GM12878 (cell line): ENCODE results near the gene SERPING1. TPM values are rescaled to one million over a fixed set of nuclear protein-coding genes. Genes with fewer than 3 reads are reported as not detected.

ENCODE experiments used
- ATAC-seq: fragments of 200-7000 bp; cut with Tn5 transposase; 3 replicates; pipeline ENCODE4 v1.9.1; 2020; ENCODE audit warnings: mild to moderate bottlenecking, moderate library complexity
- BruUV-seq: library from RNA; stranded (reverse); fragments of 400-500 nt; replicated peaks from 2 replicates; lab custom pipeline; 2021; lab: Mats Ljungman, UMichigan
- CTCF ChIA-PET: fragments of 300-600 bp; sonication (Branson Sonifier 250); formaldehyde crosslinking; extraction: SDS; loops from one replicate; lab custom pipeline; 2021; ENCODE audit warnings: inconsistent platforms; lab: Yijun Ruan, JAX
- POLR2A ChIA-PET: fragments of 350-600 bp; formaldehyde crosslinking; extraction: SDS; loops from one replicate; lab custom pipeline; 2021; ENCODE audit warnings: inconsistent platforms; lab: Charles Lee
- RAD21 ChIA-PET: fragments of 300-600 bp; sonication (Branson Sonifier 250); formaldehyde crosslinking; loops from one replicate; lab custom pipeline; 2023; ENCODE audit warnings: antibody characterized with exemption; ENCODE audit not compliant: unreplicated experiment; lab: Charles Lee
- SMC1A ChIA-PET: fragments of 300-600 bp; sonication (Branson Sonifier 250); formaldehyde crosslinking; loops from one replicate; lab custom pipeline; 2023; ENCODE audit not compliant: unreplicated experiment, uncharacterized antibody; lab: Charles Lee
- DNase-seq: peaks from one replicate; pipeline ENCODE4 v3.0.0-alpha.2; 2011; ENCODE audit warnings: low read depth, low spot score
- FAIRE-seq: peaks from 3 replicates; lab custom pipeline; 2011; peaks lifted over from hg19 to GRCh38; lab: Jason Lieb, UNC
- H2AFZ ChIP-seq: 2 replicates; pipeline ENCODE4 v1.6.0; 2011; ENCODE audit warnings: low read depth, low read length, control low read depth; ENCODE audit not compliant: control insufficient read depth
- H3K27ac ChIP-seq: 2 replicates; pipeline ENCODE4 v1.5.1; 2011; ENCODE audit warnings: control low read depth; ENCODE audit not compliant: control insufficient read depth, insufficient read depth
- H3K27me3 ChIP-seq, 2 experiments: replicated peaks in 1 of 2; 2 replicates each; pipeline versions ENCODE4 v1.6.0 to v1.6.1; 2011; ENCODE audit warnings: low read length in 1 of 2; ENCODE audit not compliant: control insufficient read depth in 2 of 2, insufficient read depth in 2 of 2
- H3K36me3 ChIP-seq, 2 experiments: 2 replicates each; pipeline ENCODE4 v1.5.1; 2011; ENCODE audit warnings: low read length in 1 of 2; ENCODE audit not compliant: control insufficient read depth in 2 of 2, insufficient read depth in 2 of 2
- H3K4me1 ChIP-seq: 2 replicates; pipeline ENCODE4 v1.6.1; 2011; ENCODE audit warnings: mild to moderate bottlenecking, low read length, moderate library complexity, mixed read lengths; ENCODE audit not compliant: control insufficient read depth, insufficient read depth
- H3K4me2 ChIP-seq: 2 replicates; pipeline ENCODE4 v1.6.0; 2011; ENCODE audit warnings: control low read depth; ENCODE audit not compliant: control insufficient read depth, insufficient read depth
- H3K4me3 ChIP-seq: fragments of 200-600 bp; sonication (generic); 2 replicates; pipeline ENCODE4 v1.5.1; 2016
- H3K79me2 ChIP-seq: 2 replicates; pipeline ENCODE4 v1.6.0; 2011; ENCODE audit warnings: low read length; ENCODE audit not compliant: control insufficient read depth, insufficient read depth
- H3K9ac ChIP-seq: 2 replicates; pipeline ENCODE4 v1.8.0; 2011; ENCODE audit warnings: low read length, control low read depth, mixed read lengths; ENCODE audit not compliant: control insufficient read depth, insufficient read depth
- H3K9me3 ChIP-seq: replicated peaks from 3 replicates; pipeline ENCODE4 v1.5.1; 2011; ENCODE audit warnings: mild to moderate bottlenecking, low read length; ENCODE audit not compliant: control insufficient read depth, insufficient read depth
- H4K20me1 ChIP-seq: 2 replicates; pipeline ENCODE4 v1.6.0; 2011; ENCODE audit not compliant: control insufficient read depth, insufficient read depth
- BMI1 ChIP-seq: fragments of 450-650 bp; IDR thresholded peaks from 2 replicates; pipeline ENCODE4 v1.6.1; 2016; ENCODE audit warnings: mild to moderate bottlenecking, moderate library complexity, borderline replicate concordance
- CBX5 ChIP-seq: sonication (generic); IDR thresholded peaks from 2 replicates; pipeline ENCODE4 v1.6.1; 2016; ENCODE audit warnings: low read depth, moderate library complexity, mild to moderate bottlenecking, inconsistent platforms
- NRF1 ChIP-seq: conservative IDR thresholded peaks from 2 replicates; pipeline ENCODE4 v1.6.1; 2011; ENCODE audit warnings: mild to moderate bottlenecking, low read depth, low read length, improper control_type of control experiment
- PML ChIP-seq: IDR thresholded peaks from 2 replicates; pipeline ENCODE4 v1.6.1; 2012; ENCODE audit warnings: low read length, inconsistent platforms
- POLR2AphosphoS2 ChIP-seq: IDR thresholded peaks from 2 replicates; pipeline ENCODE4 v1.6.1; 2011; ENCODE audit warnings: low read depth, mild to moderate bottlenecking, low read length, improper control_type of control experiment, moderate library complexity
- RFX5 ChIP-seq: IDR thresholded peaks from 2 replicates; pipeline ENCODE4 v1.6.1; 2011; ENCODE audit warnings: low read depth, low read length, improper control_type of control experiment
- RUNX3 ChIP-seq: IDR thresholded peaks from 2 replicates; pipeline ENCODE4 v1.6.1; 2012; ENCODE audit warnings: low read length, inconsistent platforms
- SIN3A ChIP-seq: IDR thresholded peaks from 2 replicates; pipeline ENCODE4 v1.6.1; 2012; ENCODE audit warnings: low read depth, low read length, improper control_type of control experiment
- SRF ChIP-seq, 2 experiments: IDR thresholded peaks; 2 replicates each; pipeline ENCODE4 v1.6.1; 2011; ENCODE audit warnings: low read depth in 2 of 2, low read length in 2 of 2, mild to moderate bottlenecking in 1 of 2, moderate library complexity in 1 of 2
- ZNF217 ChIP-seq: fragments of 450-650 bp; IDR thresholded peaks from 2 replicates; pipeline ENCODE4 v1.6.1; 2017; ENCODE audit warnings: antibody characterized with exemption, mild to moderate bottlenecking
- WGBS: methylation state at CpG from one replicate; pipeline ENCODE4 v1.1.6; 2016; ENCODE audit warnings: low lambda C conversion rate; ENCODE audit not compliant: insufficient replicate concordance, insufficient coverage; ENCODE audit errors: missing lambda C conversion rate; 5-methylcytosine and 5-hydroxymethylcytosine counted together
- in situ Hi-C: fragments of 300-500 bp; cut with MboI; formaldehyde crosslinking; loops from 9 replicates; pipeline ENCODE4 v1.14.3; 2018; ENCODE audit warnings: mixed read lengths
- intact Hi-C: fragments of 100-400 bp; cut with micrococcal nuclease; formaldehyde crosslinking; loops from one replicate; pipeline ENCODE4 v1.14.2; 2022; ENCODE audit not compliant: unreplicated experiment
- polyA plus RNA-seq, 11 experiments: library from polyadenylated mRNA; depleted of rRNA in 4 of 11; unstranded in 6 of 11; stranded (reverse) in 5 of 11; fragments of >200 nt; fragmentation: Nextera tagmentation in 4 of 11; fragmentation: Illumina TruSeq in 1 of 11; extraction: Ambion mirVana in 4 of 11; extraction: Trizol in 1 of 11; gene quantifications; 1 replicate in 1 of 11; 2 replicates in 10 of 11; pipeline versions ENCODE4 v1.2.1 to v1.2.3, GENCODE V29; 2011 to 2016; ENCODE audit warnings: inconsistent platforms in 2 of 11, missing spikeins in 2 of 11, low read depth in 1 of 11
- total RNA-seq, 4 experiments: library from RNA; depleted of rRNA in 3 of 4; stranded (reverse); fragments of >200 nt in 3 of 4; fragmentation: Illumina TruSeq in 1 of 4; extraction: Trizol in 1 of 4; gene quantifications; 2 replicates each; pipeline versions ENCODE4 v1.2.1 to v1.2.3, GENCODE V29; 2013 to 2021
- TF ChIP-seq, protein P1 (sequence below): fragments of 450-650 bp; IDR thresholded peaks from 2 replicates; pipeline ENCODE4 v1.6.1; 2016; ENCODE audit warnings: mild to moderate bottlenecking, moderate library complexity, borderline replicate concordance
- TF ChIP-seq, protein P2 (sequence below): fragments of 450-650 bp; IDR thresholded peaks from 2 replicates; pipeline ENCODE4 v1.6.1; 2018; ENCODE audit warnings: mild to moderate bottlenecking, low read depth, moderate library complexity; ENCODE audit not compliant: partially characterized antibody

The SERPING1 gene
- total and polyA plus RNA-seq, 10 of the 15 experiments (the other 5 are each of a cell fraction or from before 2014, with no cell fraction given), result 0.24 to 1.4 TPM; not detected in 8

GRCh38 chr11:57605028-57605420 lies 7.5 kb downstream of the SERPING1 start (continued):
- TF ChIP-seq, protein P1, sequence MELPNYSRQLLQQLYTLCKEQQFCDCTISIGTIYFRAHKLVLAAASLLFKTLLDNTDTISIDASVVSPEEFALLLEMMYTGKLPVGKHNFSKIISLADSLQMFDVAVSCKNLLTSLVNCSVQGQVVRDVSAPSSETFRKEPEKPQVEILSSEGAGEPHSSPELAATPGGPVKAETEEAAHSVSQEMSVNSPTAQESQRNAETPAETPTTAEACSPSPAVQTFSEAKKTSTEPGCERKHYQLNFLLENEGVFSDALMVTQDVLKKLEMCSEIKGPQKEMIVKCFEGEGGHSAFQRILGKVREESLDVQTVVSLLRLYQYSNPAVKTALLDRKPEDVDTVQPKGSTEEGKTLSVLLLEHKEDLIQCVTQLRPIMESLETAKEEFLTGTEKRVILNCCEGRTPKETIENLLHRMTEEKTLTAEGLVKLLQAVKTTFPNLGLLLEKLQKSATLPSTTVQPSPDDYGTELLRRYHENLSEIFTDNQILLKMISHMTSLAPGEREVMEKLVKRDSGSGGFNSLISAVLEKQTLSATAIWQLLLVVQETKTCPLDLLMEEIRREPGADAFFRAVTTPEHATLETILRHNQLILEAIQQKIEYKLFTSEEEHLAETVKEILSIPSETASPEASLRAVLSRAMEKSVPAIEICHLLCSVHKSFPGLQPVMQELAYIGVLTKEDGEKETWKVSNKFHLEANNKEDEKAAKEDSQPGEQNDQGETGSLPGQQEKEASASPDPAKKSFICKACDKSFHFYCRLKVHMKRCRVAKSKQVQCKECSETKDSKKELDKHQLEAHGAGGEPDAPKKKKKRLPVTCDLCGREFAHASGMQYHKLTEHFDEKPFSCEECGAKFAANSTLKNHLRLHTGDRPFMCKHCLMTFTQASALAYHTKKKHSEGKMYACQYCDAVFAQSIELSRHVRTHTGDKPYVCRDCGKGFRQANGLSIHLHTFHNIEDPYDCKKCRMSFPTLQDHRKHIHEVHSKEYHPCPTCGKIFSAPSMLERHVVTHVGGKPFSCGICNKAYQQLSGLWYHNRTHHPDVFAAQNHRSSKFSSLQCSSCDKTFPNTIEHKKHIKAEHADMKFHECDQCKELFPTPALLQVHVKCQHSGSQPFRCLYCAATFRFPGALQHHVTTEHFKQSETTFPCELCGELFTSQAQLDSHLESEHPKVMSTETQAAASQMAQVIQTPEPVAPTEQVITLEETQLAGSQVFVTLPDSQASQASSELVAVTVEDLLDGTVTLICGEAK, result no peak
- no peak for TF ChIP-seq PML
- no peak for TF ChIP-seq CBX5

GRCh38 chr11:57610170-57610569 lies 12.7 kb downstream of the SERPING1 start:
- Histone ChIP-seq H2AFZ (no peak overlapping the region), H3K9ac (no peak overlapping the region), H3K4me3 (no peak overlapping the region), H3K36me3 (no peaks in the 10 kb centered on the region), H3K79me2 (no peaks in the 10 kb centered on the region), H4K20me1 (no peaks in the 10 kb centered on the region), H3K4me2 (no peak overlapping the region), H3K4me1 (no peaks in the 10 kb centered on the region), H3K27me3 (no peaks in the 10 kb centered on the region; a peak in 1 of 4 replicates), H3K9me3 (no peaks in the 10 kb centered on the region), H3K27ac (no peak overlapping the region)
- BruUV-seq, result no TSS peak
- DNase-seq (no peak), ATAC-seq (no peak), FAIRE-seq (no peak)
- ChIA-PET CTCF (no interaction called here), SMC1A (interaction anchor here (1.9 kb wide), 1 partner anchor 31 kb away, joined by 6 read pairs; no protein-coding TSS in a partner anchor), RAD21 (no interaction called here), POLR2A (no interaction called here)
- in situ Hi-C loops (no loop called here), intact Hi-C loops (no loop called here)
- 69% methylated on average over 4 of the region's 4 CpGs for WGBS
- TF ChIP-seq POLR2AphosphoS2, result no peak
- no peak for TF ChIP-seq RFX5
- no peak for TF ChIP-seq NRF1
- TF ChIP-seq, protein P2, sequence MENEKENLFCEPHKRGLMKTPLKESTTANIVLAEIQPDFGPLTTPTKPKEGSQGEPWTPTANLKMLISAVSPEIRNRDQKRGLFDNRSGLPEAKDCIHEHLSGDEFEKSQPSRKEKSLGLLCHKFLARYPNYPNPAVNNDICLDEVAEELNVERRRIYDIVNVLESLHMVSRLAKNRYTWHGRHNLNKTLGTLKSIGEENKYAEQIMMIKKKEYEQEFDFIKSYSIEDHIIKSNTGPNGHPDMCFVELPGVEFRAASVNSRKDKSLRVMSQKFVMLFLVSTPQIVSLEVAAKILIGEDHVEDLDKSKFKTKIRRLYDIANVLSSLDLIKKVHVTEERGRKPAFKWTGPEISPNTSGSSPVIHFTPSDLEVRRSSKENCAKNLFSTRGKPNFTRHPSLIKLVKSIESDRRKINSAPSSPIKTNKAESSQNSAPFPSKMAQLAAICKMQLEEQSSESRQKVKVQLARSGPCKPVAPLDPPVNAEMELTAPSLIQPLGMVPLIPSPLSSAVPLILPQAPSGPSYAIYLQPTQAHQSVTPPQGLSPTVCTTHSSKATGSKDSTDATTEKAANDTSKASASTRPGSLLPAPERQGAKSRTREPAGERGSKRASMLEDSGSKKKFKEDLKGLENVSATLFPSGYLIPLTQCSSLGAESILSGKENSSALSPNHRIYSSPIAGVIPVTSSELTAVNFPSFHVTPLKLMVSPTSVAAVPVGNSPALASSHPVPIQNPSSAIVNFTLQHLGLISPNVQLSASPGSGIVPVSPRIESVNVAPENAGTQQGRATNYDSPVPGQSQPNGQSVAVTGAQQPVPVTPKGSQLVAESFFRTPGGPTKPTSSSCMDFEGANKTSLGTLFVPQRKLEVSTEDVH, result no peak
- TF ChIP-seq SIN3A, result no peak
- TF ChIP-seq ZNF217, result no peak
- TF ChIP-seq CBX5, result no peak
- no peak for TF ChIP-seq SRF (IDR thresholded peaks at IDR 0.05; ENCODE audit: low read depth in 2 of 2, low read length in 2 of 2)
- no peak for TF ChIP-seq RUNX3
- TF ChIP-seq, protein P1, result no peak
- no peak for TF ChIP-seq BMI1
